ENCODE measurements around the gene SLF1.

DNA sequence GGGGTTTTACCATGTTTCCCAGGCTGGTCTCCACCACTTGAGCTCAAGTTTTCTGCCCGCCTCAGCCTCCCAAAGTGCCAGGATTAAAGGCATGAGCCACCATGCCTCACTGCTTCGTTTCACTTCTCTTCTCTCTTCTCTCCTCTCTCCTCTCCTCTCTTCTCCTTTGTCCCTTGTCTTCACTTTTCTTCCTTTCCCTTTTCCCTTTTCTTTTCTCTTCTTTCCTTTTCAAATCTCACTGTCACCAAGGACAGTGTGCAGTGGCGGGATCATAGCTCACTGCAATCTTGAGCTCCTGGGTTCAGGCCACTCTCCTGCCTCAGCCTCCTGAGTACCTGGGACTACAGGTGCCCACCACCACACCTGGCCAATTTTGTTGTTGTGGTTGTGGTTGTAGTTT lies 49.5 kb downstream of the SLF1 start:
- TF ChIP-seq JUNB (IDR thresholded peaks at IDR 0.05; ENCODE audit: unreplicated experiment) (no peak), CREB1 (CRISPR knock-in tag; IDR thresholded peaks at IDR 0.05; ENCODE audit: low read depth) (no peak), EZH2 (IDR thresholded peaks at IDR 0.05; ENCODE audit: low read depth, unreplicated experiment) (no peak)
- TF ChIP-seq, protein P1, sequence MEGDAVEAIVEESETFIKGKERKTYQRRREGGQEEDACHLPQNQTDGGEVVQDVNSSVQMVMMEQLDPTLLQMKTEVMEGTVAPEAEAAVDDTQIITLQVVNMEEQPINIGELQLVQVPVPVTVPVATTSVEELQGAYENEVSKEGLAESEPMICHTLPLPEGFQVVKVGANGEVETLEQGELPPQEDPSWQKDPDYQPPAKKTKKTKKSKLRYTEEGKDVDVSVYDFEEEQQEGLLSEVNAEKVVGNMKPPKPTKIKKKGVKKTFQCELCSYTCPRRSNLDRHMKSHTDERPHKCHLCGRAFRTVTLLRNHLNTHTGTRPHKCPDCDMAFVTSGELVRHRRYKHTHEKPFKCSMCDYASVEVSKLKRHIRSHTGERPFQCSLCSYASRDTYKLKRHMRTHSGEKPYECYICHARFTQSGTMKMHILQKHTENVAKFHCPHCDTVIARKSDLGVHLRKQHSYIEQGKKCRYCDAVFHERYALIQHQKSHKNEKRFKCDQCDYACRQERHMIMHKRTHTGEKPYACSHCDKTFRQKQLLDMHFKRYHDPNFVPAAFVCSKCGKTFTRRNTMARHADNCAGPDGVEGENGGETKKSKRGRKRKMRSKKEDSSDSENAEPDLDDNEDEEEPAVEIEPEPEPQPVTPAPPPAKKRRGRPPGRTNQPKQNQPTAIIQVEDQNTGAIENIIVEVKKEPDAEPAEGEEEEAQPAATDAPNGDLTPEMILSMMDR (conservative IDR thresholded peaks at IDR 0.05; ENCODE audit: low read depth in 2 of 2) = no peak

Measured in GM23338 (cell line).